ENCODE data around the gene CDHR2.

The CDHR2 gene

GRCh38 chr5:176552332-176552869 is 3.3 kb downstream of the CDHR2 start:
- Histone ChIP-seq H2BK120ac (ENCODE audit: insufficient read depth, low read length, poor library complexity) (no peak overlapping the region), H3K4me2 (ENCODE audit: low read length) (no peak overlapping the region), H4K12ac (ENCODE audit: low read depth, low read length) (no peak overlapping the region), H2AFZ (ENCODE audit: insufficient read depth, low read length, poor library complexity) (no peak overlapping the region), H3K23ac (ENCODE audit: low read length) (no peak overlapping the region), H3K9ac (ENCODE audit: low read length) (no peak overlapping the region), H2BK12ac (ENCODE audit: low read length) (no peak overlapping the region), H4K8ac (ENCODE audit: low read depth, low read length) (no peak overlapping the region), H3K79me2 (ENCODE audit: control insufficient read depth, insufficient read depth, low read length, poor library complexity) (no peaks in the 10 kb centered on the region), H3K4me3 (ENCODE audit: low read depth, low read length) (no peak overlapping the region), H3K27me3 (ENCODE audit: insufficient read depth, low read length) (no peaks in the 10 kb centered on the region), H3K36me3 (ENCODE audit: control insufficient read depth in 1 of 2, insufficient read depth in 2 of 2, low read length in 2 of 2) (no peaks in the 10 kb centered on the region), H4K91ac (ENCODE audit: low read depth, low read length) (no peak overlapping the region), H3K9me3 (ENCODE audit: insufficient read depth, low read depth, low read length) (no peaks in the 10 kb centered on the region), H3K79me1 (ENCODE audit: low read length) (no peaks in the 10 kb centered on the region), H3K27ac (ENCODE audit: low read depth, low read length) (no peak overlapping the region), H3K4ac (ENCODE audit: low read depth, low read length) (no peak overlapping the region), H3K4me1 (ENCODE audit: control insufficient read depth in 1 of 2, insufficient read depth in 2 of 2, low read length in 2 of 2) (no peaks in the 10 kb centered on the region), H2BK5ac (ENCODE audit: low read depth, low read length, poor library complexity) (no peak overlapping the region), H3K18ac (ENCODE audit: low read length) (no peak overlapping the region), H2AK5ac (ENCODE audit: low read length) (no peak overlapping the region), H3K14ac (ENCODE audit: low read length) (no peak overlapping the region)
- DNase-seq: no peak
- WGBS (ENCODE audit: extremely low coverage, insufficient coverage, insufficient read length): no CpG with 5 or more reads among the region's 11 CpGs

GRCh38 chr5:176553260-176554085 is 4.3 kb downstream of the CDHR2 start:
- no peak overlapping the region for H3K23ac ChIP-seq (ENCODE audit: low read length)
- no peak overlapping the region for H2AK5ac ChIP-seq (ENCODE audit: low read length)
- H3K27ac ChIP-seq (ENCODE audit: low read depth, low read length): no peak overlapping the region
- H3K4me3 ChIP-seq (ENCODE audit: low read depth, low read length): no peak overlapping the region
- no peak overlapping the region for H4K91ac ChIP-seq (ENCODE audit: low read depth, low read length)
- DNase-seq: peak; percentile 96 to 97
- H3K14ac ChIP-seq (ENCODE audit: low read length): no peak overlapping the region
- no peak overlapping the region for H2BK120ac ChIP-seq (ENCODE audit: insufficient read depth, low read length, poor library complexity)
- H3K36me3 ChIP-seq (ENCODE audit: control insufficient read depth in 1 of 2, insufficient read depth in 2 of 2, low read length in 2 of 2): no peaks in the 10 kb centered on the region
- H4K8ac ChIP-seq (ENCODE audit: low read depth, low read length): no peak overlapping the region
- H3K4me2 ChIP-seq (ENCODE audit: low read length): no peak overlapping the region
- H2BK12ac ChIP-seq (ENCODE audit: low read length): no peak overlapping the region
- H3K27me3 ChIP-seq (ENCODE audit: insufficient read depth, low read length): no peaks in the 10 kb centered on the region
- H3K79me1 ChIP-seq (ENCODE audit: low read length): no peaks in the 10 kb centered on the region
- H3K4me1 ChIP-seq (ENCODE audit: control insufficient read depth in 1 of 2, insufficient read depth in 2 of 2, low read length in 2 of 2): no peaks in the 10 kb centered on the region
- H3K79me2 ChIP-seq (ENCODE audit: control insufficient read depth, insufficient read depth, low read length, poor library complexity): no peaks in the 10 kb centered on the region
- no peaks in the 10 kb centered on the region for H3K9me3 ChIP-seq (ENCODE audit: insufficient read depth, low read depth, low read length)
- no peak overlapping the region for H4K12ac ChIP-seq (ENCODE audit: low read depth, low read length)
- no peak overlapping the region for H3K9ac ChIP-seq (ENCODE audit: low read length)
- no peak overlapping the region for H2AFZ ChIP-seq (ENCODE audit: insufficient read depth, low read length, poor library complexity)
- no peak overlapping the region for H3K4ac ChIP-seq (ENCODE audit: low read depth, low read length)
- no peak overlapping the region for H2BK5ac ChIP-seq (ENCODE audit: low read depth, low read length, poor library complexity)
- no peak overlapping the region for H3K18ac ChIP-seq (ENCODE audit: low read length)
- WGBS (ENCODE audit: extremely low coverage, insufficient coverage, insufficient read length): no CpG with 5 or more reads among the region's 18 CpGs

- no peaks in the 10 kb centered on the region for H3K36me3 ChIP-seq (ENCODE audit: control insufficient read depth in 1 of 2, insufficient read depth in 2 of 2, low read length in 2 of 2)
- no peak overlapping the region for H3K4me2 ChIP-seq (ENCODE audit: low read length)
- DNase-seq: no peak
- H2BK12ac ChIP-seq (ENCODE audit: low read length): no peak overlapping the region
- H3K4me3 ChIP-seq (ENCODE audit: low read depth, low read length): no peak overlapping the region
- H3K4ac ChIP-seq (ENCODE audit: low read depth, low read length): no peak overlapping the region
- H2AK5ac ChIP-seq (ENCODE audit: low read length): no peak overlapping the region
- no peak overlapping the region for H2AFZ ChIP-seq (ENCODE audit: insufficient read depth, low read length, poor library complexity)
- no peak overlapping the region for H3K27ac ChIP-seq (ENCODE audit: low read depth, low read length)
- H3K23ac ChIP-seq (ENCODE audit: low read length): no peak overlapping the region
- WGBS (ENCODE audit: extremely low coverage, insufficient coverage, insufficient read length): no CpG with 5 or more reads among the region's 13 CpGs
- H3K9ac ChIP-seq (ENCODE audit: low read length): no peak overlapping the region
- H3K79me1 ChIP-seq (ENCODE audit: low read length): no peaks in the 10 kb centered on the region
- H2BK5ac ChIP-seq (ENCODE audit: low read depth, low read length, poor library complexity): no peak overlapping the region
- peaks cover 1% of the 10 kb centered on the region for H3K9me3 ChIP-seq (ENCODE audit: insufficient read depth, low read depth, low read length)
- H4K91ac ChIP-seq (ENCODE audit: low read depth, low read length): no peak overlapping the region
- H3K18ac ChIP-seq (ENCODE audit: low read length): no peak overlapping the region
- H3K79me2 ChIP-seq (ENCODE audit: control insufficient read depth, insufficient read depth, low read length, poor library complexity): no peaks in the 10 kb centered on the region
- H2BK120ac ChIP-seq (ENCODE audit: insufficient read depth, low read length, poor library complexity): no peak overlapping the region
- no peak overlapping the region for H4K12ac ChIP-seq (ENCODE audit: low read depth, low read length)
- no peaks in the 10 kb centered on the region for H3K4me1 ChIP-seq (ENCODE audit: control insufficient read depth in 1 of 2, insufficient read depth in 2 of 2, low read length in 2 of 2)
- H3K14ac ChIP-seq (ENCODE audit: low read length): no peak overlapping the region
- no peak overlapping the region for H4K8ac ChIP-seq (ENCODE audit: low read depth, low read length)
- no peaks in the 10 kb centered on the region for H3K27me3 ChIP-seq (ENCODE audit: insufficient read depth, low read length)
Observed at GRCh38 chr5:176557846-176558245, 8.7 kb downstream of the CDHR2 start.

- H3K36me3 ChIP-seq (ENCODE audit: control insufficient read depth in 1 of 2, insufficient read depth in 2 of 2, low read length in 2 of 2): no peaks in the 10 kb centered on the region
- H3K79me2 ChIP-seq (ENCODE audit: control insufficient read depth, insufficient read depth, low read length, poor library complexity): no peaks in the 10 kb centered on the region
- H3K14ac ChIP-seq (ENCODE audit: low read length): no peak overlapping the region
- no peak overlapping the region for H2BK5ac ChIP-seq (ENCODE audit: low read depth, low read length, poor library complexity)
- no peak overlapping the region for H3K23ac ChIP-seq (ENCODE audit: low read length)
- H3K4me1 ChIP-seq (ENCODE audit: control insufficient read depth in 1 of 2, insufficient read depth in 2 of 2, low read length in 2 of 2): no peaks in the 10 kb centered on the region
- H3K9ac ChIP-seq (ENCODE audit: low read length): no peak overlapping the region
- WGBS (ENCODE audit: extremely low coverage, insufficient coverage, insufficient read length): 100% methylated on average over 1 of the region's 5 CpGs
- H3K27ac ChIP-seq (ENCODE audit: low read depth, low read length): no peak overlapping the region
- H2BK12ac ChIP-seq (ENCODE audit: low read length): no peak overlapping the region
- no peak for DNase-seq
- peaks cover 1% of the 10 kb centered on the region for H3K9me3 ChIP-seq (ENCODE audit: insufficient read depth, low read depth, low read length)
- no peaks in the 10 kb centered on the region for H3K27me3 ChIP-seq (ENCODE audit: insufficient read depth, low read length)
- H4K8ac ChIP-seq (ENCODE audit: low read depth, low read length): no peak overlapping the region
- H2AFZ ChIP-seq (ENCODE audit: insufficient read depth, low read length, poor library complexity): no peak overlapping the region
- no peak overlapping the region for H3K18ac ChIP-seq (ENCODE audit: low read length)
- H3K4me3 ChIP-seq (ENCODE audit: low read depth, low read length): no peak overlapping the region
- no peak overlapping the region for H3K4me2 ChIP-seq (ENCODE audit: low read length)
- H4K12ac ChIP-seq (ENCODE audit: low read depth, low read length): no peak overlapping the region
- no peak overlapping the region for H3K4ac ChIP-seq (ENCODE audit: low read depth, low read length)
- no peak overlapping the region for H2AK5ac ChIP-seq (ENCODE audit: low read length)
- no peak overlapping the region for H2BK120ac ChIP-seq (ENCODE audit: insufficient read depth, low read length, poor library complexity)
- no peak overlapping the region for H4K91ac ChIP-seq (ENCODE audit: low read depth, low read length)
- H3K79me1 ChIP-seq (ENCODE audit: low read length): no peaks in the 10 kb centered on the region
Observed at GRCh38 chr5:176559683-176560082, 10.5 kb downstream of the CDHR2 start.
